ENCODE measurements around the gene MVP.

GRCh38 chr16:29875206-29875605 lies 54.9 kb downstream of the MVP start:
- no peak for TF ChIP-seq EZH2 (IDR thresholded peaks at IDR 0.05)
- TF ChIP-seq POLR2AphosphoS5 (IDR thresholded peaks at IDR 0.05; ENCODE audit: borderline replicate concordance, low read depth, low read length) = no peak
- TF ChIP-seq FOXP2 (optimal IDR thresholded peaks at IDR 0.05; ENCODE audit: control extremely low read depth, extremely low read length, insufficient read depth) = no peak

Data from SK-N-MC (cell line).